HG02623 (cell line): ENCODE measurements around the gene LCTL.
A peak's percentile ranks its signal among the peaks of the same experiment; 100 is the strongest.

Experiments
- ATAC-seq: cut with Tn5 transposase; IDR thresholded peaks from one replicate; pipeline ENCODE4 v1.9.1; 2021; ENCODE audit warnings: moderate library complexity; ENCODE audit not compliant: unreplicated experiment

Gene LCTL

DNA sequence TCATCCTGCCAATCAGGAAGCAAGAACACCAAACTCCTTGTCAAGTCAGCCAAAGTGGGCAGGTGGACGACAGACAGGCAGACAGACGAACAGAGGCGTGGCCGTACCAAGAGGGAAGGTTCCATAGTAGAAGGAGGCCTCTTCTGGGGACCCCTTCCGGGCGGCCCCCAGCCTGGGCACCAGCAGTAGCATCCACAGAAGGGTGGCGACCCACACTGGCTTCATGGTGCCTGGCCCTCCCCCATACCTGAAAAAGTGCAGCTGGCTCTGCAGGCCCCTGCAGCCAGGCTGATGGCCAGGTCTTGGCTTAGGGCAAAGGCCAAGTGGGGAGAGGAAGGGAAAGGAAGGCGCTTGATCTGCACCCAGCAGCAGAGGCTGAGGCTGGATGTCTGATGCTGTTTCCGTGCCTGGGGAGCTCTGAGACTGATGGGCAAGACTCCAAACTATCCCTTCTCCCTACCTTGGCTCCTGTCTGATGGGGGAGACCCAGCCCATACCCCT lies 607 bp downstream of the LCTL start:
- no peak for ATAC-seq

DNA sequence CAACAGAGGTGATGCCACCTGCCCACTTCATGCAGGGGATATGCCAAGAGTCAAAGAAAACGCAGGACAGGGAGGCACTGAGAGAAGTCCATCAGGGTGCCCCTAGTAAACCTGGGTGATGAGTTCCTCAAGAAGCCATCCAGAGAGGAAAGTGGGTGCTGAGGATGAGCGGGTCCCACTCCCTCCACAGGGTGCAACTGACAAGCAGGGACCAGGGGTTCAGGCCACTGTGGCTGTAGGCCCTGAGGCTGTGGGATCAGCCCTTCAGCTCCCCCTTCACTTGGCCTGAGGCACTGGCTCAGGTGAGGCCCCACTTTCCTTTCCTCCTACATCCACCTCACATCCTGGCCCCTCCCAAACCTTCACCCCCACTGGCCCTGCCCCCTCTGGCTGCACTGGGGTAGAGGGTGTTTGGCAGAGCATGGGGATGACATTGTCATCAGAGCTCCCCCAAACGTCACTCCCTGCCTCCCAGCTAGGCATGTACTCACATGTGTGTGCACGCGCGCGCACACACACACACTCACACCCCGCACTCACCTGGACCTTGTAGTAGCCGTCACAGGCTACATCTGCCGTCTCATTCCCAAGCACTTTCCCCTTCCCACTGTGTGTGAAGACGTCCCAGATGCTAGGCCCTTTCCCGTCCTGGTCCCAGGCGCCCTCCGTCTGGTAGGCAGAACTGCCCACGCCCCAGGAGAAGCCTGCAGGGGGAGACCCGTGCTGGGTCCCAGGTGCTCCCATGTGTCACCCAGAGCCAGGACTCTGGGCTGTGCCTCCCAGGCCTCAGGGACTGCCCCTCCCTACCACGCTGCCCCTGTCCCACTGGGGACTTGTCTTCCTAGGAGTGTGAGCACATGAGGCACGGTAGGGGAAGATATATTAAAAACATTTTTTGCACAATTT lies 1.4 kb downstream of the LCTL start:
- no peak for ATAC-seq

DNA sequence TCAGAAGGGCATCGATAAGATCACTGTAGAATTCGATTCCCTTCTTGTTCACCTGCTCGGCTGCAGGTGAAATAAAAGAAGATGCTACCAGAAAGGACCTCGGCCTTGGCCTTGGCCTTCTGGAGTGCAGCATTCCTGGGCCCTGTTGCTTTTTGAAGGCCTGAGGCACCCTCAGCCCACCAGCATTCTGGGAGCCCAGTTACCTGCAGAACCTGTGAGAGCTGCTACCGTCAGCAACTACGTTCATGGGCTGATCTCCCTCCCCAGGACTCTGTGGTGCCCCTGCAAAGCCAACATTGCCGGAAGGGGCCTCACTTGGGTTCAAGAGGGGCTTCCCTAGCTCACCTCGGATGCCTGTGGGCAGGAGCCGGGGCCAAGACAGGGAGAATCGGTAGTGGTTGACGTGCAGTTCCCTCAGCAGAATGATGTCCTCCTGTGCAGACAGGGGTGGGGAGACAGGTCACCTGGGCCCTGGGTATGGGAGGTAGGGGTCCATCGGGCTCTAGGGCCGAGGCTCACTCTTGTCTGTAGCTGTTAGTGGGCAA lies 2.2 kb downstream of the LCTL start:
- ATAC-seq: no peak

DNA sequence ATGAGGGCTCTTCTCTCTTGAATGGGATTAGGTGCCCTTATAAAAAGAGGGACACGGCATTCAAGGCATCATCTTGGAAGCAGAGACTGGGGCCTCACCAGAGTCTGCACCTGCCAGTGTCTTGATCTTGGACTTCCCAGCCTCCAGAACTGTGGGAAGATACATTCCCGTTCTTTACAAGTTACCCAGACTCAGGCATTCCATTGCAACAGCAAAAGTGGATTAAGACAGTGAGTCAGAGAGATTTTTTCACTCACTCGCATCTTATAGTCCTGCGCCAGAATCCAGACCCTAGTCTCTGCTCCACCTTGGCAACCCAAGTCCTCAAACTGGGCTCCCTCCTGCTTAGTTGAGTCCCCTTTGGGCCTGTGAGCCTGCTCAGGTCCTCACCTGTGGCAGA lies 2.7 kb downstream of the LCTL start:
- ATAC-seq: no peak

DNA sequence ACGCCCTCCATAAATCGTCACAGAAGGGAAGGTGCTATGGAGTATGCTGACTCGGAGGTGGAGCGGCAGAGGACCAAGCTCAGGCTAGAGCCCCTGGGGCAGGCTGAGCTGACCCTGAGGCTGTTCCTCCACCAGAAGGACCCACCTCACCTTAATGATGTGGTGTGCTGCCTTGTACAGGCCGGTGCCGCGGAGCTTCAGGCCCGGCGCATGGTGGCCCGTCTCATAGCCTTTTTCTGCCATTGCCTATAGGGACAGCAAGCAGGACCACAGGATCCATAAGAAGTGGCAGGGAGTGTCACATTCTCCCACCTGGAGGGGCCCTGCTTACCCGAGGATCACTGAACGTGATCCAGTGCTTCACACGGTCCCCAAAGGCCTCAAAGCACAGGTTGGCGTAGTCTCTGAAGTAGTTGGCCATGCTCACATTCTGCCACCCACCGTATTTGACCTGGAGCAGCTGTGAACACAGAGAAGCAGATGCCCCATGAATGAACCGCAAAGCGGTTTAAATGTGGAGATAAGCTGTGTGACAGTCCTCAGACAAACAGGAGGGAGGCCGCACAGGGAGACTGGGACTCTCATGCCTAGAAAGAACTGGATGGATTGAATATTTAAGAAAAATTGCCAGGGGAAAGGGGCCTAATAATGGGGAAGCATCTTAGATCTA lies 4.8 kb downstream of the LCTL start:
- ATAC-seq: no peak

DNA sequence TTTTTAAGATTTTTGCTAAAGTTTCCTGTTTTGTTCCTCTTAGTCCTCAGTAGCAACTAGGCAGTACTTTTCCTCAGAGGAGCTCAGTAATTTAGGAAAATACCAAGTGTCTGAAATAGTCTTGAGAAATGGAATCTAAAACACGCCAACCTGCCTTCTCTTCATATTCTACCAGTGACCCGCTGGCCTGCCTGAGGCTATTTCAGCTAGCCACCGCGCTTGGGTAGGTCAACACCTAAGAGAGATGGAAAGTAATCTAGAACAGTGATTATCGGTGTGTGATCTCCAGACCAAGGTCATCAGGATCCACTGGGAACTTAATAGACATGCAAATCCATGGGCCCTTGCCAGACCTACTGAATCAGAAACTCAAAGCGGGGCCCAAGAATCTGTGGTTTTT lies 7.5 kb downstream of the LCTL start:
- no peak for ATAC-seq

DNA sequence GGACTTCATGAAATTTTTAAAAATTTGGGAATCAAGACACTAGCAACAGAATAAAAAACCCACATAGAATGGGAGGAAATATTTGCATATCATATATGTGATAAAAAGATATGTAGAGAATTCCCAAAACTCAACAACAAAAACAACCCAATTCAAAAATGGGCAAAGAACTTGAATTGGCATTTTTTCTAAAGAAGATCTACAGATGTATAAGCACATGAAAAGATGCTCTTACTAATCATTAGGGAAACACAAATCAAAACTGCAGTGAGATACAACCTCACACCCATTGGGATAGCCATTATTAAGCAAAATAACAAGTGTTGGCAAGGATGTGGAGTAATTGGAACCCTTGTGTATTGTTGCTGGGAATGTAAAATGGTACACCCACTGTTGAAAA lies 10.1 kb downstream of the LCTL start:
- ATAC-seq: no peak

DNA sequence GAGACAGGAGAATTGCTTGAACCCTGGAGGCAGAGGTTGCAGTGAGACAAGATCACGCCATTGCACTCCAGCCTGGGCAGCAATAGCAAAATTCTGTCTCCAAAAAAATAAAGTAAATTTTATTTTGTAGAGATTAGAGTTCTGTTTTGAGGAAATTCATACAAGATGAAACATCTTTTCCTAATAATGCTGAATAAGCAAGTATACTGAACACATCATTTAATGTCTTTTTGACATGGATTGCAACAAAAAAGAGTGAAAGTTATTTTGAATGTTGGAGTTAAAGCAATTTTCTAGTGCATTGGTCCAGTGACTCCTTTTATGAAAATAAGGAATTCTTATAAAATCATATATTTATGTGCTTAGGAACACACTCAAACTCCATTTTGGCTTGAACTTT lies 20.5 kb downstream of the LCTL start:
- ATAC-seq: no peak

DNA sequence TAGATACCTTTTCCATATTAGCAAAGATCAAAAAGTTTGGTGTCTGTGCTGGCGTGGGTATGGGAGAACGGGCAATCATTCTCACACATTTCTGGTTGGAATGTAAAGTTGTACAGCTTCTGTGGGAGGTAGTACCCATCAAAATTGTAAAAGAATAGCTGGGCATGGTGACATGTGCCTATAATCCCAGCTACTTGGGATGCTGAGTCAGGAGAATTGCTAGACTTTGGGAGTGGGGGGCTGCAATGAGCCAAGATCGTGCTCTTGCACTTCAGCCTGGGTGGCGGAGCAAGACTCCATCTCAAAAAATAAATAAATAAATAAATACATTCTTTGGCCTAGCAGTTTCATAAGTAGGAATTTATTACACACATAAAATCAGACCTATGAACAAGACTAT lies 22.9 kb downstream of the LCTL start:
- ATAC-seq: no peak

DNA sequence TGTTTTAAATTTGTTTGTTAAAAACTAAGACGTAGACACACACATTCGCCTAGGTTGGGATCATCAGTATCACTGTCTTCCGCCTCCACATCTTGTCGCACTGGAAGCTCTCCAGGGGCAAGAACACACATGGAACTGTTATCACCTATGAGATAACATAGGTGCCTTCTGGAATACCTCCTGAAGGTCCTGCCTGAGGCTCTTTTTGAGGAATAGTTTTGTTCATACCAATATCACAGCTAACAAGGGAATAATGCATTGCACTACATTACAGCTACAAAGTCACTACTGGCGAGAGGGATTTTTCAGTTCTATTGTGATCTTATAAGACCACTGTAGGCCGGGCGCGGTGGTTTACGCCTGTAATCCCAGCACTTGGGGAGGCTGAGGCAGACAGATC lies 30.7 kb downstream of the LCTL start:
- no peak for ATAC-seq

DNA sequence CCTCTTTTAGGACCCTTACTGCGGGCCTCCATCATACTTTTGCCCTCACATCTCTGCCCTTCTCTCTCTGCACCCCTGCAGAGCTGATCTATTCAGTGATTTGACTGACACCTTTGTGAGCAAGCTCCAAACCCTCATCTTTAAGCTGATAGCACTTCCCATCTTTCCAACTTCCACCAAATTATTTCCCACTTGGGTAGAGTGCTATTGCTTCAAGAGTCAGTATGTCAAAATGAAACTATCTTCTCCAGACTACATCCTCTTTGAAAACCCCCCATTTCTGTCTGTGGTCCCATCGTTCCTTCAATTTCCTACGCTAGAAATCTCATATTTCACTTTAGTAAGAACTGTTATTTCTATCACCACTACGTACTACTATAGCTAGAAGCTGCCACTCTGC lies 41.0 kb downstream of the LCTL start:
- no peak for ATAC-seq

DNA sequence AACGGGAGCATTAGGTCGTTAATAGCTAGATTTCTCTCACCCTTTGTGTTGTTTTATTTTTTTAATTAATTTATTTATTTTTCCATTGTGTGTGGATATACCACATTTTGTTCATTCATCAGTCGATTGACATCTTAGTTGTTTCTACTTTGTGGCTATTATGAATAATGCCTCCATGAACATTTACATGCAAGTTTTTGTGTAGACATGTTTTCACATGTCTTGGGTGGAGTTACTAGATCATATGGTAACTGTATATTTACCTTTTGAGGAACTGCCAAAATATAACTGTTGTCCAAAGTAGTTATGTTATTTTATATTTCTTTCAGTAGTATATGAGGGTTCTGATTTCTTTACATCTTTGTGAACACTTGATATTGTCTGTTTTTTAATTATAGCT lies 41.9 kb downstream of the LCTL start:
- no peak for ATAC-seq

DNA sequence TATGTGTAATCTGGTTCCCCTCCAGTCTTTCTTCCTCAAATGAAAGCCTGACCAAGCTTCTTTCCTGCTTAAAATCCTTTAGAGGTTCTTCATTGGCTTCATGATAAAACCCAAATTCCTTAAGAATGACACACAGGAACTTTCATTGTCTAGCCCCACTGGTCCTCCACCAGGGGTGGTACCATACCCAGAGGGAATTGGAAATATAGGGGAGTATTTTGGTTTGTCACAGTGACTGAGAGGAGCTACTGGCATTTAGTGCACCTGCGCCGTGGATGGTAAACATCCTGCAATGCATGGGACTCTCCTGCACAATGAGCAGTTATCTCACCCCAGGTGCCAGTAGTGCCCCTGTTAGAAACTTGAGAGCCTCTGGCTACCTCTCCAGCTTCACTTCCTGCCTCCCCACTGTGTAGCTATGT lies 49.9 kb downstream of the LCTL start:
- ATAC-seq: no peak

DNA sequence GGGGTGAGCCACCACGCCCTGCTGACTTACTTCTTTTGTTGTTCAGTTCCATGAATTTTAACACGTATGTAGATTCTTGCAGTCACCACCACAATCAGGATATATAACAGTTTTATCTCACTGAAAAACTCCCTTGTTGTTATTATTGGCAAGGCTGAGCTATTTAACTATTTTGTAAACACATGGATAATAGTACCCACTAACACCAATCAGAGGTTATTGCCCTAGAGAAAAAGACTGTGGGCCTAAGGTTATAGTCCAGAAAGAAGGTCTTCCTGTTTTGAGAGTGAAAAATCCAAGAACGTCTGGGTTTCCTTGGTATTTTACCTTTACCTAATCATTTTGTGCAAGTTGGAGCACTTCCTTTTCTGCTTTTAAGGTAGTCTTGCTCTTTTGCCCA lies 51.2 kb downstream of the LCTL start:
- ATAC-seq: no peak

DNA sequence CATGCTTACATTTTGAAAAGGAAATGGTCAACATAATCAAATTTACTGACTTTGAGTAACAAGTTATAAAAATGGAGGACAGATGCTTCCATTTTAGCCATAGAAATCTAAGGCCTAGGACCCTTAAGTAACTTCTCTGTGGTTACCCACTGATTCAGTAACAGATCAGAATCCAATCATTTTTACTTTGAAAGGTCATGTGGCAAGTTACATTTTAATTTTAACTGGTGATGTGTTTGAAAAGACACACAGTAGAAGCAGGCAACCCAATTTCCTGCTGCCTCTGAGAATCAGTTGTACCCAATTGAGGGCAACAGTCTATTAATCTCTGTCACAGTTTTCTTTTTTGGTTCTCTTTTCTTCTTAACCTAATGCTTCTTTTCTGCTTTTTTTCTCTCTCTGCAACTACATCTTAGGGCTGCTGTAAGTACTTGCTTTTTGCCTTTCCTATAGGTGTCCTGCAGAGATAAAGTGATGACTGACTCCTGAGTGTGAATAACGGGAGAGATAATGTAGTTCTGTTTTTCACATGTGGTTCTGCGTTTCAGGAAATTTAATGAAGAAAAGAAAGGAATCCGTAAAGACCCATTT lies 57.4 kb downstream of the LCTL start:
- no peak for ATAC-seq

DNA sequence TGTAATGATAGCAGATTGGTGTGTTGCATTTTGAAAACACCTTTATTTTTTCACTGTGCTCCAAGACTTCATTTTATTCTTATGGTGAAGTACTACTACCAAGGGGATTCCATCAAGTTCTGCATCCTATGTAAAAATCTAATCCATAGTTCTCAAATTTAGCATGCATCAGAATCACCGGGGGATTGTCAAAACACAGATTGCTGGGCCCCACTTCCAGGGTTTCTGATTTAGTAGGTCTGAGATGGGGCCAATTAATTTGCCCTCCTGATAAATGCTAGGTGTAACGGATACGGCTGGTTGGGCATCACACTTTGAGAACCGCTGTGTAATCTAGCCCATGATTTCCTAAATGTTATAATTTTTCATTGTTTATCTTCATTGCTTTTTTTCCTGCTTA lies 60.0 kb downstream of the LCTL start:
- ATAC-seq: no peak

DNA sequence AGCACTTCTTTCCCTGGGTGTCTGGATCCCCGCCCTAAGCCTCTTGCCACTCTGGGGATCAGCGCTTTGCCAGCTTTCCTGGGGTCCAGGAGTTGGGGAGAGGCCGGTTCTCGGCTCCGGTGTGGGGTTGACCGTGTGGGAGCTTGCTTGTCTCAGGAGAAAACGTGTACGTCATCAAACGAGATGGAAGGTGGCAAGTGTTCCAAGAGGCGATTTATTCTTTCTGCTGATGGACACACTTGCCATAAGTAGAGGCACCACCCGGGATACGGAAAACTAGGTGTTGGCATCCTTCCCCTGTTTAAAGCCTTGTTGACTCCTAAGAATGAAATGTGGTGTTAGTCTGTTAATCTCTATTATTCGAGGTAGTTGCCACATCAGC lies 60.4 kb downstream of the LCTL start:
- ATAC-seq: no peak

DNA sequence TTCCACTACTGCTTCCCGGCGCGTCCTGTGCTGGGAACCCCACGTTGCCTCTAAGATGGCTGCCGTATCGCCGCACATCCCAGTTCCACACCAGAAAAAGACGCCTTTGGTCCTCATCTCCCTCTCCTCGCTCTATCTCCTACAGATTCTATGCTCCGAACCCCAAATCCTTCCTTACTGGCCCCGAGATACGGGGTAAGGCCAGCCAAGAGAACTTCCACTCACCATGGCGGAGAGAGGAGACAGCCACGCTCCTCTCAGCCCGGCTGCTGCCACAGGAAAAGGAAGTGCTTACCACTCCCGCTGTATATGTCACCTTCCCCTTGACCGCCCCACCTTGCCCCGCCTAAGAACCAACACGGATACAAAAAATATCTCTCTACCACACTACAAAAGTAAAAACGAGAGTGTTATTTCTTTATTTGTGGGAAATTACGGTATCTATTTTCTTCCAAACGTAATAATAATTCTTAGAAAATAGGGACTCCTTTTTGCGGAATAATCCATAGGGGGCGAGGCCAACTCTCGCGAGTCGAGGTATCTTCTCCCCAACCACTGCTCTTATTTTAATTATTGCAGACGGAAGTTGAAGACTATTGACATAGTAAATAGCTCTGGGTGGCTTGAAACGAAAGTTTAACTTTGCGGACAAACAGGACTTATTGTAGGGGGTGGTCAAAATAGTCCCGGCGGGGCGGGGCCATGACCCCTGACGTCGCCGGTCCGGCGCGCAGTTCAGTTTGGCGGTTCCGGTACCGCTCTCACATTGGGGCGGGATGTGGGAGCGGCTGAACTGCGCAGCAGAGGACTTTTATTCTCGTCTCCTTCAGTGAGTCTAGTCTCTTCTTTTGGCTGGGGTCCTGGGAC lies 61.0 kb downstream of the LCTL start, which contains the start of the genes RPL4 and ZWILCH:
RPL4 (minus strand) TSS at position 293 of the 867 bp plus-strand sequence; CDS start at position 228, 65 bp downstream.
ZWILCH (plus strand) TSS at position 764 of the 867 bp plus-strand sequence; CDS start at position 777, 13 bp downstream.
- peak; percentile 71 for ATAC-seq

DNA sequence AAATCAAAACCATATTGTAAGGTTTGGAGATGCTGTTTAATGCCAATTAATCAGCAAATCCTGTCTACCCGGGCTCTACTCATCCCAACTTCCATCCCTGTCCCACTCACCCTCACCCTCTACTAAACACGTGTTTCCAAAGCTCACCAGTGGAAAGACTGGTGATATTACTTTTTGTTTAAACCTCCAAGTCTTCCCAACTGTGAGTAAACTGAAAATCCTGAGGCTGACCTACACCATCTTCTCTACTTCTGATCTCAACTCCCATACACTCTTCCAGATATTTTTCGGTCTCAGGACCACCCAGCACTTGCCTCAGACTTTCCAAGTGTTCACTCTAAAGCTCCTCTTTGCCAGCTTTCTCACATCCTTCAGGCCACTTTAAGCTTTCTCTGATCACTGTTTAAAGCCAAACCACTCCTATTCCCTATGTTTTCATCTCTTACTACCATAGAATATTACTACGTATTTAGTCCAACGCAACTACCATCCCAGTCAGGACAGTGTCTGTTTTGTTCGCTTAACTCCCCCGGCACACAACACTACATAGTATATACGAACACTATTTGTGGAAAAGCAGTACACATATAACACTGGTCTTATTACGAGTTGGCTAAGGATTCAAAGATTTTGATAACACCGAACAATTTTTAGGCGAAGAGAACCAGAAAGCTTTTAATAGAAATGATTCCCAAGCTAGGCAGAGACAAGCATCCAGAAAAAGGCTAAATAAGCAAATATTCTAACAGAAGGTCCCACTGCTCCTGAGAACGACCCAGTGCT lies 61.8 kb downstream of the LCTL start:
- ATAC-seq: no peak
